Measurements from ENCODE around the gene MAP2K2. TPM values are rescaled to one million over a fixed set of nuclear protein-coding genes. Genes with fewer than 3 reads are reported as not detected.
A peak's percentile ranks its signal among the peaks of the same experiment; 100 is the strongest.

MAP2K2 gene
- polyA plus RNA-seq, 3 donors from 2014 or later, result 75.5 to 96.0 (median 86.6) TPM

DNA sequence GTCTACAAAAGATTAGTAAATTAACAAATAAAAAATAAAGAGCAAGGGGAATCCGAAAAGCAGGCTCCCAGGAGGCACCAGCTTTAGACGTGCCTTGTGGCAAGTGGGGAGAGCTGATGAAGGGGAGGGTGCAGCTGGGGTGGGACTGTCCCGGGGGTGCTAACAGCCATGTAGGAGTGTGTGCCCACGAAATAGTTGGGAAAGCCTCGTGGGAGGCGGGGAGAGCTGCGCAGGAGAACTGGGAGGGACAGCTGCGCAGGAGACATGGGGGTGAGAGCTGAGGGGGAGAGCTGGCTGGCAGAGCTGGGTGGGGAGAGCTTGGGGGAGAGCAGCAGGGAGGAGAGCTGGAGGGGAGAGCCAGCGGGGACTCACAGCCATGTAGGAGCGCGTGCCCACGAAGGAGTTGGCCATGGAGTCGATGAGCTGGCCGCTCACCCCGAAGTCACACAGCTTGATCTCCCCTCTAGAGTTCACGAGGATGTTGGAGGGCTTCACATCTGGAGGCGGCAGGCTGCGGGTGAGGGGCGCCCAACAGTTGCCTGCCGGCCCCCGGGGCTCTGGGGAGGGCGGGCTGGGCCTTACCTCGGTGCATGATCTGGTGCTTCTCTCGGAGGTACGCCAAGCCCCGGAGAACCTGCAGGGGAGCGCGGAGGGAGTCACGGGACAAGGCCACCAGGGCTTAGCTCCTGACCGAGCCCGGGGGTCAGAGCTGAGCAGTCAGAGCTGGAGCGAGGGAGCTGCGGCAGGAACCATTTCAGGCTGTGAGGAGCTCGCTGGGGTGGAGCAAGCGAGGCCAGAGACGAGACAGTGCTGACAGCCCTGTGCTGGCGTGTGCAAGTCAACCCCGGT lies 23.1 kb downstream of the MAP2K2 start:
- H3K36me3 Mint-ChIP-seq, result peaks cover 6 to 15% (median 10%) of the 10 kb centered on the region in 3 donors
- DNase-seq, result no peak
- H3K4me1 Mint-ChIP-seq, result peaks cover 26 to 28% of the 10 kb centered on the region in 2 donors
- peaks cover 16 to 20% (median 17%) of the 10 kb centered on the region in 3 donors for H3K27me3 Mint-ChIP-seq (ENCODE audit: low read depth in 3 of 3)
- H3K9me3 Mint-ChIP-seq, result peaks cover 0 to 3% (median 0%) of the 10 kb centered on the region in 6 donors
- no peak overlapping the region for H3K4me3 Mint-ChIP-seq
- peak overlapping the region in 3 of 6 donors; percentile 61 to 81 (median 75) for H3K27ac Mint-ChIP-seq

- no peak for DNase-seq
- Mint-ChIP-seq H3K9me3 (no peaks in the 10 kb centered on the region), H3K4me3 (no peak overlapping the region), H3K27me3 (ENCODE audit: low read depth in 3 of 3) (peaks cover 3 to 5% (median 5%) of the 10 kb centered on the region in 3 donors), H3K27ac (no peak overlapping the region), H3K4me1 (peaks cover 9 to 11% of the 10 kb centered on the region in 2 donors), H3K36me3 (peaks cover 0 to 12% (median 10%) of the 10 kb centered on the region in 3 donors)
Observed at GRCh38 chr19:4099041-4099764, 24.7 kb downstream of the MAP2K2 start.

DNA sequence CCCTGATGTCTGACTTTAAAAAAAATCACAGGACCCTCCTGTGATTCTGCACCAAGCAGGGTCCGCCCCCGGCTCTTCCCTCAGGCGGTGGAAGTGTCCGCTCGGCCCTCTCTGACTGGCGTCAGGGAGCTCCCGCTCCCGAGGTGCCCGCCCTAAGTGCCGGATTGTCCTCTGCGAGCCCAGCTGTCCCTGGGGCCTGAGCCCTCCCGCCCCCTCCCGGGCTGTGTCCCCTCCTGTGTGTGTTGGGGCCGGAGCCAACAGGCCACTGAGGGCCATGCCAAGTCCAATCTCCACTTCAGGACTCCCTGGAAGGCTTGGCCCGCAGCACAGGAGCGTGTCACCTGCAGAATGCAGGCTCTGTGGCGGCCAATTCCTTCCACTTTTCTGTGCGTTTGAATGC lies 25.4 kb downstream of the MAP2K2 start:
- no peaks in the 10 kb centered on the region for H3K9me3 Mint-ChIP-seq
- H3K27ac Mint-ChIP-seq, result no peak overlapping the region
- H3K4me3 Mint-ChIP-seq, result no peak overlapping the region
- H3K27me3 Mint-ChIP-seq (ENCODE audit: low read depth in 3 of 3), result peaks cover 0 to 5% (median 2%) of the 10 kb centered on the region in 3 donors
- peaks cover 2 to 6% of the 10 kb centered on the region in 2 donors for H3K4me1 Mint-ChIP-seq
- H3K36me3 Mint-ChIP-seq, result peaks cover 0 to 14% (median 13%) of the 10 kb centered on the region in 3 donors
- DNase-seq, result no peak

DNA sequence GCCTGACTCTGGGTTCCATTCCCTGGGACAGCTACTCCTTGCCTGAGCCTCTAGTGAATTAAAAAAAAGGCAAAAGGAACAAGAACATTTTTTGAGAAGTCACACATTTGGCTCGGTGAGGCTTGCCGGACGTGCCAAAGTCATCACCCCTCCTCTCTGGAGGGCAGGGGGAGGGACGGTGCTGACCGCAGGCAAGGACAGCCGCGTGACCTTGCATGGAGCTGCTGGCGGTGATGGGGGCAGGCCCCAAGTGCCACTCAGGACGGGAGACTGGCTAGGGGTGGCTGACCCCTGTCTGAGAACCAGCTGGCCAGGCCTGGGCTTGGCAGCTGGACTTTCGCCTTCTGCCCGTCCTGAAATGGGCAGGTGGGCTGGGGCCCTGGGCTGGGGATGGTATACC lies 26.4 kb downstream of the MAP2K2 start:
- Mint-ChIP-seq H3K27me3 (ENCODE audit: low read depth in 3 of 3) (peaks cover 0 to 6% (median 2%) of the 10 kb centered on the region in 3 donors), H3K27ac (no peak overlapping the region), H3K4me1 (peaks cover 0 to 6% of the 10 kb centered on the region in 2 donors), H3K9me3 (no peaks in the 10 kb centered on the region), H3K36me3 (peaks cover 0 to 16% (median 14%) of the 10 kb centered on the region in 3 donors), H3K4me3 (no peak overlapping the region)
- no peak for DNase-seq

GRCh38 chr19:4096049-4096892 lies 27.7 kb downstream of the MAP2K2 start:
- no peak for DNase-seq
- Mint-ChIP-seq H3K4me1 (peaks cover 0 to 6% of the 10 kb centered on the region in 2 donors), H3K27ac (peak overlapping the region in 1 of 6 donors; percentile 48), H3K36me3 (peaks cover 0 to 14% (median 12%) of the 10 kb centered on the region in 3 donors), H3K9me3 (no peaks in the 10 kb centered on the region), H3K27me3 (ENCODE audit: low read depth in 3 of 3) (peaks cover 2 to 6% (median 3%) of the 10 kb centered on the region in 3 donors), H3K4me3 (no peak overlapping the region)

GRCh38 chr19:4095488-4095844 lies 28.5 kb downstream of the MAP2K2 start:
- H3K4me3 Mint-ChIP-seq, result no peak overlapping the region

GRCh38 chr19:4094761-4095487 lies 29.0 kb downstream of the MAP2K2 start:
- no peak overlapping the region for H3K4me3 Mint-ChIP-seq
- H3K4me1 Mint-ChIP-seq, result peaks cover 2 to 6% of the 10 kb centered on the region in 2 donors
- H3K27me3 Mint-ChIP-seq (ENCODE audit: low read depth in 3 of 3), result peaks cover 2 to 5% (median 3%) of the 10 kb centered on the region in 3 donors
- no peak overlapping the region for H3K27ac Mint-ChIP-seq
- peaks cover 0 to 8% (median 8%) of the 10 kb centered on the region in 3 donors for H3K36me3 Mint-ChIP-seq
- no peak for DNase-seq
- H3K9me3 Mint-ChIP-seq, result no peaks in the 10 kb centered on the region

More at GRCh38 chr19:4095488-4095844, 28.5 kb downstream of the MAP2K2 start:
- Mint-ChIP-seq H3K4me1 (peaks cover 0 to 6% of the 10 kb centered on the region in 2 donors), H3K27me3 (ENCODE audit: low read depth in 3 of 3) (peaks cover 2 to 6% (median 3%) of the 10 kb centered on the region in 3 donors), H3K36me3 (peaks cover 0 to 11% (median 10%) of the 10 kb centered on the region in 3 donors), H3K9me3 (no peaks in the 10 kb centered on the region), H3K27ac (no peak overlapping the region)
- no peak for DNase-seq

- H3K4me1 Mint-ChIP-seq, result peaks cover 9 to 13% of the 10 kb centered on the region in 2 donors
- peaks cover 0 to 8% (median 8%) of the 10 kb centered on the region in 3 donors for H3K36me3 Mint-ChIP-seq
- H3K4me3 Mint-ChIP-seq, result no peak overlapping the region
- H3K9me3 Mint-ChIP-seq, result no peaks in the 10 kb centered on the region
- no peak overlapping the region for H3K27ac Mint-ChIP-seq
- DNase-seq, result no peak
- H3K27me3 Mint-ChIP-seq (ENCODE audit: low read depth in 3 of 3), result peaks cover 5 to 8% (median 6%) of the 10 kb centered on the region in 3 donors
Observed at GRCh38 chr19:4094291-4094690, 29.6 kb downstream of the MAP2K2 start.

GRCh38 chr19:4093643-4094175 lies 30.2 kb downstream of the MAP2K2 start:
- peaks cover 15 to 19% of the 10 kb centered on the region in 2 donors for H3K4me1 Mint-ChIP-seq
- DNase-seq, result no peak

GRCh38 chr19:4090356-4091220 lies 33.3 kb downstream of the MAP2K2 start:
- Mint-ChIP-seq H3K27ac (peak overlapping the region; percentile 92 to 98 (median 97)), H3K27me3 (ENCODE audit: low read depth in 3 of 3) (peaks cover 19 to 24% (median 22%) of the 10 kb centered on the region in 3 donors)
- no peak for DNase-seq

More at GRCh38 chr19:4093643-4094175, 30.2 kb downstream of the MAP2K2 start:
- H3K27ac Mint-ChIP-seq, result peak overlapping the region in 5 of 6 donors; percentile 39 to 76 (median 61)
- peaks cover 0 to 8% (median 8%) of the 10 kb centered on the region in 3 donors for H3K36me3 Mint-ChIP-seq
- H3K27me3 Mint-ChIP-seq (ENCODE audit: low read depth in 3 of 3), result peaks cover 11 to 13% (median 12%) of the 10 kb centered on the region in 3 donors
- no peak overlapping the region for H3K4me3 Mint-ChIP-seq
- no peaks in the 10 kb centered on the region for H3K9me3 Mint-ChIP-seq

DNA sequence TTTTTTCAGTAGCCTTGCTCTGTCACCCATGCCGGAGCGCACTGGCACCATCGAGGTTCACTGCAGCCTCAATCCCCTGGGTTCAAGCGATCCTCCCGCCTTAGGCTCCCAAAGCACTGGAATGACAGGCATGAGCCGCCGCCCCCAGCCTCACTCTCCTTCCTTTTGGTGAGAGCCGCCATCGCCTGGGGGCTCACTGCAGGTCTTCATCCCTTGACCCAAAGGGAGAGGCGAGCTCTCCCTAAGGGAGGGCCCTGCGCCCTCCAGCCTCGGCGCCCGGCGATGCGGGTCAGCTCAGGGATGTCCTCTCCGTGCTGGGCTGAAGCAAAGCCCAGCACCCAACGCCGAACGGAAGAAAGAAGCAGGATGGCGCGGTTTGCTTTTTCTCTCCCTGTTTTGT lies 34.0 kb downstream of the MAP2K2 start:
- no peaks in the 10 kb centered on the region for H3K9me3 Mint-ChIP-seq
- H3K27ac Mint-ChIP-seq, result peak overlapping the region; percentile 92 to 98 (median 97)
- peak overlapping the region; percentile 20 to 82 (median 77) for H3K4me3 Mint-ChIP-seq
- no peak for DNase-seq
- H3K36me3 Mint-ChIP-seq, result peaks cover 0 to 4% (median 4%) of the 10 kb centered on the region in 3 donors
- peaks cover 46 to 52% of the 10 kb centered on the region in 2 donors for H3K4me1 Mint-ChIP-seq
- H3K27me3 Mint-ChIP-seq (ENCODE audit: low read depth in 3 of 3), result peaks cover 19 to 24% (median 22%) of the 10 kb centered on the region in 3 donors

More at GRCh38 chr19:4090356-4091220, 33.3 kb downstream of the MAP2K2 start:
- Mint-ChIP-seq H3K4me3 (no peak overlapping the region), H3K4me1 (peaks cover 44 to 50% of the 10 kb centered on the region in 2 donors), H3K9me3 (no peaks in the 10 kb centered on the region), H3K36me3 (peaks cover 0 to 4% (median 4%) of the 10 kb centered on the region in 3 donors)
